Adrenal gland (tissue), 5 donors: ENCODE data around the gene PAN3.

ENCODE experiments used
- CTCF ChIP-seq, 6 experiments: fragments of 450-650 bp in 4 of 6; fragments of 200-600 bp in 2 of 6; sonication (generic) in 1 of 6; IDR thresholded peaks; 1 replicate in 5 of 6; 2 replicates in 1 of 6; pipeline versions ENCODE4 v1.5.1 to v1.8.0; 2016 to 2021; ENCODE audit warnings: antibody characterized with exemption in 6 of 6, mild to moderate bottlenecking in 2 of 6, moderate library complexity in 1 of 6
- POLR2A ChIP-seq, 2 donors: fragments of 450-650 bp; IDR thresholded peaks; one replicate each; pipeline ENCODE4 v1.6.1; 2017; ENCODE audit warnings: antibody characterized with exemption in 2 of 2, mild to moderate bottlenecking in 2 of 2, moderate library complexity in 1 of 2
- donor health status: DM: no; HTN: no; CAD: no.

- TF ChIP-seq CTCF (IDR thresholded peaks at IDR 0.05) = no peak
- TF ChIP-seq POLR2A (IDR thresholded peaks at IDR 0.05) = no peak
Measured at GRCh38 chr13:28267497-28267896, 129.2 kb downstream of the PAN3 start.
